SK-N-SH (cell line): ENCODE measurements around the gene FKBP6. TPM values are rescaled to one million over a fixed set of nuclear protein-coding genes. Genes with fewer than 3 reads are reported as not detected.

Experiments used
- CTCF ChIA-PET: fragments of 300-600, 350-600 bp; formaldehyde crosslinking; extraction: SDS; loops from one replicate; lab custom pipeline; 2021; lab: Yijun Ruan, JAX
- POLR2A ChIA-PET: fragments of 350-600 bp; sonication (Branson Sonifier 250); formaldehyde crosslinking; extraction: SDS; loops from one replicate; lab custom pipeline; 2020; ENCODE audit warnings: antibody characterized with exemption, inconsistent platforms; lab: Yijun Ruan, JAX
- DNase-seq: peaks from one replicate; pipeline ENCODE4 v3.0.0; 2012
- H2AFZ ChIP-seq: fragments of 200-600 bp; sonication (generic); 2 replicates; pipeline ENCODE4 v1.8.1; 2016; ENCODE audit warnings: antibody characterized with exemption, mild to moderate bottlenecking, low read depth
- H3F3A ChIP-seq: fragments of 200-600 bp; sonication (generic); replicated peaks from 2 replicates; pipeline ENCODE3; 2016; ENCODE audit warnings: antibody characterized with exemption, mild to moderate bottlenecking; ENCODE audit not compliant: insufficient read depth
- H3K27ac ChIP-seq, 2 experiments: fragments of 200-500 bp in 1 of 2; fragments of 200-600 bp in 1 of 2; sonication (Bioruptor generic) in 1 of 2; sonication (generic), shearing (Covaris generic) in 1 of 2; 2 replicates each; pipeline versions ENCODE4 v1.5.1 to v1.6.1; 2014 to 2016; ENCODE audit warnings: low read depth in 2 of 2, inconsistent platforms in 1 of 2, low read length in 1 of 2, mild to moderate bottlenecking in 1 of 2, mixed read lengths in 1 of 2
- H3K27me3 ChIP-seq: fragments of 200-600 bp; sonication (generic), shearing (Covaris generic); 2 replicates; pipeline ENCODE4 v1.6.1; 2016; ENCODE audit warnings: mixed run types; ENCODE audit not compliant: insufficient read depth
- H3K36me3 ChIP-seq, 2 experiments: fragments of 200-500 bp in 1 of 2; fragments of 200-600 bp in 1 of 2; sonication (Bioruptor generic) in 1 of 2; sonication (generic) in 1 of 2; replicated peaks in 1 of 2; 2 replicates each; pipeline versions ENCODE3 to v1.5.1; 2014 to 2016; ENCODE audit warnings: low read length in 1 of 2, mild to moderate bottlenecking in 1 of 2; ENCODE audit not compliant: insufficient read depth in 2 of 2, control insufficient read depth in 1 of 2
- H3K4me1 ChIP-seq, 2 experiments: fragments of 200-500 bp in 1 of 2; fragments of 200-600 bp in 1 of 2; sonication (Bioruptor generic) in 1 of 2; sonication (generic), shearing (Covaris generic) in 1 of 2; 2 replicates each; pipeline versions ENCODE4 v1.5.1 to v1.6.1; 2014 to 2016; ENCODE audit warnings: low read depth in 1 of 2, low read length in 1 of 2, mixed run types in 1 of 2; ENCODE audit not compliant: insufficient read depth in 2 of 2, control insufficient read depth in 1 of 2
- H3K4me2 ChIP-seq: fragments of 200-600 bp; sonication (generic), shearing (Covaris generic); 2 replicates; pipeline ENCODE4 v1.6.1; 2017; ENCODE audit warnings: mixed run types
- H3K4me3 ChIP-seq, 2 experiments: fragments of 200-500 bp in 1 of 2; fragments of 200-600 bp in 1 of 2; sonication (Bioruptor generic) in 1 of 2; sonication (generic), shearing (Covaris generic) in 1 of 2; 2 replicates each; pipeline versions ENCODE4 v1.5.1 to v1.8.1; 2014 to 2016; ENCODE audit warnings: low read depth in 2 of 2, inconsistent platforms in 1 of 2, low read length in 1 of 2, mild to moderate bottlenecking in 1 of 2, mixed read lengths in 1 of 2, moderate library complexity in 1 of 2
- H3K79me2 ChIP-seq: fragments of 200-600 bp; sonication (generic); 2 replicates; pipeline ENCODE4 v1.8.1; 2017; ENCODE audit warnings: mild to moderate bottlenecking; ENCODE audit not compliant: insufficient read depth
- H3K9ac ChIP-seq: fragments of 200-600 bp; sonication (generic); 2 replicates; pipeline ENCODE4 v1.6.1; 2017; ENCODE audit warnings: mixed run types
- H3K9me2 ChIP-seq: fragments of 200-600 bp; sonication (generic); 2 replicates; pipeline ENCODE4 v1.6.1; 2017; ENCODE audit warnings: mixed run types
- H3K9me3 ChIP-seq: fragments of 200-600 bp; sonication (generic); 2 replicates; pipeline ENCODE4 v1.6.1; 2017; ENCODE audit warnings: mixed run types, mild to moderate bottlenecking, moderate library complexity
- H4K20me1 ChIP-seq: fragments of 200-600 bp; sonication (generic); 2 replicates; pipeline ENCODE4 v1.6.1; 2017; ENCODE audit warnings: mild to moderate bottlenecking, mixed run types; ENCODE audit not compliant: insufficient read depth
- CHD2 ChIP-seq: fragments of 150-350 bp; IDR thresholded peaks from 2 replicates; pipeline ENCODE4 v1.6.1; 2018; ENCODE audit warnings: low read length; ENCODE audit not compliant: partially characterized antibody
- CTCF ChIP-seq: fragments of 200-600 bp; sonication (generic); IDR thresholded peaks from 2 replicates; pipeline ENCODE4 v1.6.1; 2017; ENCODE audit warnings: antibody characterized with exemption, mild to moderate bottlenecking, moderate library complexity
- FOXJ3 ChIP-seq: sonication (generic); formaldehyde crosslinking; IDR thresholded peaks from 2 replicates; pipeline ENCODE4 v1.5.1; 2020; ENCODE audit warnings: mild to moderate bottlenecking, missing genetic modification reagents
- FOXM1 ChIP-seq: IDR thresholded peaks from 2 replicates; pipeline ENCODE4 v1.4.0; 2012; ENCODE audit warnings: low read depth, mild to moderate bottlenecking
- MAX ChIP-seq: IDR thresholded peaks from 2 replicates; pipeline ENCODE4 v1.4.0; 2012; ENCODE audit warnings: low read depth
- MEF2A ChIP-seq: IDR thresholded peaks from 2 replicates; pipeline ENCODE4 v1.4.0; 2012; ENCODE audit warnings: low read depth, borderline replicate concordance
- MXI1 ChIP-seq: IDR thresholded peaks from 2 replicates; pipeline ENCODE4 v1.6.1; 2012; ENCODE audit warnings: mild to moderate bottlenecking, low read depth, low read length, improper control_type of control experiment
- NFIC ChIP-seq: IDR thresholded peaks from 2 replicates; pipeline ENCODE4 v1.4.0; 2012; ENCODE audit warnings: borderline replicate concordance
- NRF1 ChIP-seq: IDR thresholded peaks from 2 replicates; pipeline ENCODE4 v1.6.1; 2012; ENCODE audit warnings: low read depth, mild to moderate bottlenecking, low read length
- PBX3 ChIP-seq: IDR thresholded peaks from 2 replicates; pipeline ENCODE4; 2012
- RAD21 ChIP-seq: IDR thresholded peaks from 2 replicates; pipeline ENCODE4 v1.6.1; 2012; ENCODE audit warnings: mild to moderate bottlenecking, low read length
- SIN3A ChIP-seq: IDR thresholded peaks from 2 replicates; pipeline ENCODE4 v1.6.1; 2012; ENCODE audit warnings: low read depth, mild to moderate bottlenecking, low read length, moderate library complexity, borderline replicate concordance
- TAF1 ChIP-seq: IDR thresholded peaks from 2 replicates; pipeline ENCODE4 v1.6.1; 2012; ENCODE audit warnings: low read depth, mild to moderate bottlenecking, low read length, moderate library complexity, borderline replicate concordance
- YY1 ChIP-seq: IDR thresholded peaks from 2 replicates; pipeline ENCODE4 v1.4.0; 2012; ENCODE audit warnings: low read depth, mild to moderate bottlenecking
- WGBS: methylation state at CpG from one replicate; pipeline ENCODE4 v1.1.6; 2017; ENCODE audit warnings: low lambda C conversion rate; 5-methylcytosine and 5-hydroxymethylcytosine counted together
- polyA plus RNA-seq, 3 experiments: library from polyadenylated mRNA; depleted of rRNA; stranded (reverse); fragments of >200 nt; gene quantifications; 2 replicates each; pipeline ENCODE4 v1.2.3, GENCODE V29; 2012
- TF ChIP-seq, protein P1 (sequence below): IDR thresholded peaks from 2 replicates; pipeline ENCODE4 v1.4.0; 2012; ENCODE audit warnings: low read depth, borderline replicate concordance

Gene FKBP6
- polyA plus RNA-seq, 1 of the 3 experiments (the other 2 are of a cell fraction) = not detected

DNA sequence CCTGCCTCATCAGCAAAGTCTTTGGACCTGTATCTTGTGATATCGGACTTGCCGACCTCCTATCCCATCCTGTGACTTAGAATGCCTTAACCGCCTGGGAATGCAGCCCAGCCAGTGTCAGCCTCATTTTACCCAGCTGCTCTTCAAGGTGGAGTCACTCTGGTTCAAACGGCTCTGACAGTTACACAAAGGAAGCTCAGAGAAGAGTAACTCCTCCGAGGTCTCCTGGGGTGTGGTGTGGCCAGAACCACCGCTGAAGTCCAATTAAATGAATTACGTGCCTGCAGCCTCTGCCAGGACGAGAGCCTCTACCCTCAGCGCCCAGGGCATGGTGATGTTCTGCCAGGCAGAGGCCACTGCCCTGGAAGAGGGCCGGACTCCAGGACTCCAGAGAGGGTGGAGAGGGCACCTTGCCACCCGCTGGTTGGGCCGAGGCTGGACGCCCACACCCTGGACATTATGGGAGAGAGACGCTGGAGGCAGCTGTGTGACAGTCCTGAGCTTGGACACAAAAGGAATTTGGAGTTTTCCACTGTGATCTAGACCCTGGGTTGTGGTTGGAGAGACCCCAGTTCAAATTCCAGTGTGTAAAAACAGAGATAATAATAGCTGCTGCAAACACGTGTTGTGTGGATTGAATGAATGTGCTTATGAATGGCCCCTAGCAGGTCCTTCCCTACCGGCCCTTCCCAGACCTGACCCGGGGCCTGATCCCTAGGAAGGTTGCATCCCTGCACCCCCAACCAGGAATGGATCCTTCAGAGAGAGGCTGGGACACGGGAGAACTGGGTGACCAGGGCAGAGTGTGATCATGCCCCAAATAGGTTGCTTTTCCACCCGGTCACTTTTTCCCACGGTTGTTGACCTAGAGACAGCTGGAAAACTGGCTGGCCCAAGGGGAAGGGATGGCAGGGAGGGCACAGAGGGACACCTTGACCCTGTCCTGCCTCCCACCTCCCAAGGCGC lies 67.9 kb downstream of the FKBP6 start:
- H3K4me3 ChIP-seq = no peak overlapping the region
- no peaks in the 10 kb centered on the region for H3K9me3 ChIP-seq
- H3K79me2 ChIP-seq = no peaks in the 10 kb centered on the region
- DNase-seq = no peak
- H3K27me3 ChIP-seq = 0 out of 2 replicates have a peak, but pooled peaks cover 11% of the 10 kb centered on the region
- H3K9ac ChIP-seq = no peak overlapping the region
- no peak overlapping the region for H3K27ac ChIP-seq
- TF ChIP-seq CTCF (no peak), SIN3A (no peak), CHD2 (no peak), FOXM1 (no peak), NFIC (no peak), TAF1 (no peak), YY1 (no peak), RAD21 (no peak)
- no peaks in the 10 kb centered on the region for H3K4me1 ChIP-seq
- no peak overlapping the region for H3K4me2 ChIP-seq
- no peak overlapping the region for H2AFZ ChIP-seq
- no peaks in the 10 kb centered on the region for H4K20me1 ChIP-seq
- CTCF ChIA-PET = interaction anchor here (0.6 to 1.9 kb wide), 3 partner anchors 10 to 56 kb away, joined by 3 to 7 read pairs (median 3); no protein-coding TSS in a partner anchor
- no peaks in the 10 kb centered on the region for H3K36me3 ChIP-seq
- no peaks in the 10 kb centered on the region for H3F3A ChIP-seq
- WGBS = 68% methylated on average over 19 of the region's 21 CpGs
- POLR2A ChIA-PET = interaction anchor here (0.6 kb wide), 1 partner anchor 24 kb away, joined by 4 read pairs; no protein-coding TSS in a partner anchor
- H3K9me2 ChIP-seq = no peaks in the 10 kb centered on the region

- H3K36me3 ChIP-seq = no peaks in the 10 kb centered on the region
- H3K27ac ChIP-seq = no peak overlapping the region
- no peaks in the 10 kb centered on the region for H3K9me2 ChIP-seq
- no peaks in the 10 kb centered on the region for H3F3A ChIP-seq
- DNase-seq = no peak
- 83% methylated on average over 14 of the region's 14 CpGs for WGBS
- no peak for TF ChIP-seq NRF1
- TF ChIP-seq MEF2A = no peak
- TF ChIP-seq FOXJ3 (CRISPR knock-in tag) = no peak
- TF ChIP-seq, protein P1, sequence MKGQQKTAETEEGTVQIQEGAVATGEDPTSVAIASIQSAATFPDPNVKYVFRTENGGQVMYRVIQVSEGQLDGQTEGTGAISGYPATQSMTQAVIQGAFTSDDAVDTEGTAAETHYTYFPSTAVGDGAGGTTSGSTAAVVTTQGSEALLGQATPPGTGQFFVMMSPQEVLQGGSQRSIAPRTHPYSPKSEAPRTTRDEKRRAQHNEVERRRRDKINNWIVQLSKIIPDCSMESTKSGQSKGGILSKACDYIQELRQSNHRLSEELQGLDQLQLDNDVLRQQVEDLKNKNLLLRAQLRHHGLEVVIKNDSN = no peak
- TF ChIP-seq PBX3 = no peak
- no peak for TF ChIP-seq MAX
- no peak for TF ChIP-seq MXI1
- ChIA-PET POLR2A (no interaction called here), CTCF (interaction anchor here (1.9 kb wide), 1 partner anchor 54 kb away, joined by 7 read pairs; no protein-coding TSS in a partner anchor)
- no peaks in the 10 kb centered on the region for H3K9me3 ChIP-seq
- H3K9ac ChIP-seq = no peak overlapping the region
- no peak overlapping the region for H3K4me3 ChIP-seq
- H3K4me2 ChIP-seq = no peak overlapping the region
- H4K20me1 ChIP-seq = no peaks in the 10 kb centered on the region
- no peaks in the 10 kb centered on the region for H3K4me1 ChIP-seq
- H3K27me3 ChIP-seq = 0 out of 2 replicates have a peak, but pooled peaks cover 11% of the 10 kb centered on the region
- no peak overlapping the region for H2AFZ ChIP-seq
- no peaks in the 10 kb centered on the region for H3K79me2 ChIP-seq
Observed at GRCh38 chr7:73397521-73398281, 69.7 kb downstream of the FKBP6 start.
